GM21825 (cell line): ENCODE measurements around the gene IL26.

Source experiments
- ATAC-seq: cut with Tn5 transposase; IDR thresholded peaks from one replicate; pipeline ENCODE4 v1.9.1; 2021; ENCODE audit warnings: mild to moderate bottlenecking, moderate library complexity; ENCODE audit not compliant: unreplicated experiment

The IL26 gene, protein sequence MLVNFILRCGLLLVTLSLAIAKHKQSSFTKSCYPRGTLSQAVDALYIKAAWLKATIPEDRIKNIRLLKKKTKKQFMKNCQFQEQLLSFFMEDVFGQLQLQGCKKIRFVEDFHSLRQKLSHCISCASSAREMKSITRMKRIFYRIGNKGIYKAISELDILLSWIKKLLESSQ

GRCh38 chr12:68225576-68226476 is at the start of gene IL26:
TSS of gene IL26 (minus strand) at chr12:68225810. CDS start at chr12:68225756, 54 bp downstream.
- ATAC-seq = no peak

- ATAC-seq = no peak
Measured at GRCh38 chr12:68272732-68273131, 47.1 kb upstream of the IL26 start.

DNA sequence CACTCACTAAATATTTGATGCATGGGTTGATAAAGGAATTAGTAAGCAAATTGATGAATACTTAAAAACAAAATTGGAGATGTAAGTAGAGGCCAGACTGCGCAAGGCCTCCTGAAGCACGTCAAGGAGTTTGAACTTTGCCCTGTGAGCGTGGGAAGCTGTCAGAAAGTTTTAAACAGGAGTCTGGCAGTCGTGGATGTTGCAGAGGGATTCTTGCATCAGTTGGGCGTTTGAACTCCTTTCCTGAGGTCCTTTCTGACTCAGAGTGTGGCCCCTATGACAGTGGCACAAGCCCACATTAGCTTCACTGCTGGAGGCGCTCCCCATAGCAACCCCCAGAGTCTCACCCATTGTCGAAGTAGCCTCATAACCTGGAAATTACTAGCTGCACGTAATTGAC is 45.7 kb upstream of the IL26 start:
- ATAC-seq = no peak

DNA sequence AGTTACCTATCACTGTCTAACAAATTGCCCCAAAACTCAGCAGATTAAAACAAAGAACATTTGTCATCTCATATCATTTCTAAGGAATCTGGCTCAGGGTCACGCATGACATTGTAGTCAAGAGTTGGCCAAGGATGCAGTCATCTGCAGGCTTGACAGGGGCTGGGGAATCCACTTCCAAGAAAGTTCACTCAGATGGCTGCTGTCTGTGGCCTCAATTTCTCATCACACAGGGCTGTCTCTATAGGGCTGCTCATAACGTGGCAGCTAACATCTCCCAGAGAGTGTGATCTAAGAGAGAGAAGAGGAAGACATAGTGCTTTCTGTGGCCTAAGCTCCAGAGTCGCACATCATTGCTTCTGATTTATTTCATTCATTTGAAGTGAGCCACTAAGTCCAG is 44.7 kb upstream of the IL26 start:
- ATAC-seq = no peak

- ATAC-seq = no peak
Measured at GRCh38 chr12:68269779-68270178, 44.2 kb upstream of the IL26 start.

DNA sequence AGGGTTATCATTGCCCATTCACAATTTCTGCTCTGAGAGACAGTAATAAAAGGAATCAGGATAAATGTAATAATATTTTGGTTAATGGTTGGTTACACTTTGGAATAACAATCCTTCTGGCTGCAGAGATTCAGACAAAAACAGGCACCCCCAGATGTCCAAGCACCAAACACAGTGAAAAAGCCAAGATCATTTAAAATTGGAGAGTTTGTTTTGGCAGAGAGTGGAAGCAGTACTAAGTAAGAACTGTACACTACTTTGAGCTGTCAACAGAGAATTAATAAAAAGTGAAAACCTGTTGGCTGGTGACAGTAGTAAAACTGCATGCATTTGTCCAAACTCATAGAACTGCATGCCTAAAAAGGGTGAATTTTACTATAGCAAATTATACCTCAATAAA is 43.4 kb upstream of the IL26 start:
- ATAC-seq = no peak

DNA sequence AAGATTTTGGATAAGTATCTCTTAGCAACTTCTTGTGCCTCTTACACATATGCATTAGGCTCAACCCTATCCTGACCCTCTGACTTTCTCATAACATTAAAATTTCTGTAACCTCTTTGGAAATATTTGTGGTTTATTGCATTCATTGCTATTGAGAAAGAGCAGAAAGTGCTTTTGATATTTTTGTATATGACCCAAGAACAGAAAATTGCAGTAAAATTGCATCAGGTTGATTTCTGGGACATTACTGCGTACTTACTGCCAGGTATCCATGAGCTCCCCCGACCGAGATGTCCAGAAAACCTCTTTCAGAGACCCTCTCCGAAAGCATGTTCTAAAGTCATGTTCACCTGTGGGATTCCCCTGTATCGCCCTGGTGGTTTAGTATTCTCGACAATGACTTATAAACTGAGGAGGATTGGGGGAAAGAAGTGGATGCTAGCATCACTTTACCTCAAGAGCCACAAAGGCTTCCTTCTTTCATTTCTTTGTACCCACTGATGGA is 42.3 kb upstream of the IL26 start:
- no peak for ATAC-seq

- no peak for ATAC-seq
Measured at GRCh38 chr12:68264857-68265256, 39.2 kb upstream of the IL26 start.

- ATAC-seq = no peak
Measured at GRCh38 chr12:68264158-68264855, 38.7 kb upstream of the IL26 start.

GRCh38 chr12:68263366-68263765 is 37.8 kb upstream of the IL26 start:
- no peak for ATAC-seq

GRCh38 chr12:68261896-68262295 is 36.3 kb upstream of the IL26 start:
- ATAC-seq = no peak

DNA sequence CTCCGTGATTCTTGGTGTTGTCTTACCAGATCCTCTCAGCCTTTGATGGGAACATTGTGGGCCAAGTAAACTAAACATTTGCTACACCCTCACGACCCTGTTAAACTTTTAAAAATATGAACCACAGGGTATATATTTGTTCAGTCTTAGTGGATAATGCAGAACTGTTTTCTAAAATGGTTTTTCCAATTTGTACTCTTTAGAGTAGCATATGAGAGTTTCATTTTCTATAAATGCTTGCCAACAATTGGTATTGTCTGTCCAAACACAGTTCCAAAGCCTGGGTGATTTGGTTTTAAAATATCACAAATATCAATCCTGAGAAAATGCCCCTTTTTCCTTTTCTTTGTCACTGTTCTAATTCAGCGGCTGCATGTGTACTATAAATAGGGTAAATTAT is 34.5 kb upstream of the IL26 start:
- no peak for ATAC-seq

DNA sequence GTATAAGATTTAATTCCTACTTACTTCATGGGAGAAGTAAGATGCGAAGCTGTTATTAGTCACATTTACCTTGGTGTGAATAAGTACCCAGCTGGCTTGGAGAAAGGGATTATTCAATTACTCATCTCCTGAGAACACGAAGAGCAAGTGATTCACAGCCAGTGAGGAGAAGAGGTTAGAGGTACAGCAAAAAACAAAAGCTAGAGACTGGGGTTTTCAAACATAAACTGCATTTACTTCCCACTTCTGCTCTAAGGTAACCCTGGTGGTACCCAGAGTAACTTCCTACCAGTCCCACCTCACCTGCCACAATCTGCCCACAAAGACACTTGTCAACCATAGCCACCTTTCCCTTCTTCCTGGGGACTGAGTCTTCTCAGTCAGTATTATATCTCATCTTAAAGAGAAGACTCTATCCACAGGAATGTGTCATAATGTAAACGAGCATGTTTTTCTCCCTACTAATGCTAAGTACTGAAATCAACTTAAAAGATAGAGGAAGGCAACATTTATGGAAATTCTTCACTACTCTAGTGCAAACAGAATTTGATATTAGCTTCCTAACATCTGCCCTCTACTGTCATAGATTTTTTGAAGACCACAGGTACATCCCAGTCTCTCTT is 33.8 kb upstream of the IL26 start:
- no peak for ATAC-seq

DNA sequence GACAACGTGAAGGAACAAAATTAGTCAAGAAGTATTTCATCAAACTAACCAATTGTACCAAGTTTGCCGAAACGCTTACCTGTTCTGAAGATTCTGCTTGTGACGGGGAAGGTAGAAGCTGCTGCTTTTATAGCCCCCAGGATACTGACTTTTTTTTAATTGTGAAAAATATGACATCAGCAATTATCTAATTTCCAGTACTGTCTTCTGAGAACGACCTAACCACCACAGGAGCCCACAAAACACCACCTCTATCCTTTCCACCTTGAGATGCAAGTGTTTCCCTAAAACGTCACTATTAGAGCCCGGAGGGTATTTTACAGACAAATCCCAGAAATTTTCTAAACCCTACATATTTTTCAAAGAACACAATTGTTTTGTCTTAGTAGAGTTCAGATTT is 27.9 kb upstream of the IL26 start, which contains the start of gene IL22:
IL22 (minus strand) TSS at position 101 of the 400 bp plus-strand sequence. CDS start 156 bp downstream, outside the sequence.
- no peak for ATAC-seq

DNA sequence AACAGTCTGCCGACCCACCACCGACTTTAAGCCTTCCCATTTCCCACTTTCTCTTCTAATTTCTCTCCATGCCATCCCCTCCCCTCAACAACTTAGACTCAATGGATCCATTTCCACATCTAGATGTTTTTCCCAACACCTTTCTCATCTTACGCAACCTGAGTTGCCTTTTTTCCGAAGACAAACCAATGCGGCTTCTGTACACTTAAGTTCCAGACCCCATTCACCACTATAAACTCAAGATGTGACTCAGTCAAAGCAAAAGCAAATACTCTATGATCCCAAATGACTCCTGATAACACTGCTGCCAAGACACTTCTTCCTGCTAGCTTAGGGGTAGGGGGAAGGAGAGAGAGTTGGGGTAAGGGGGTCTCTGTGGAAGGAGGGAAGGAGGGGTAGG is 26.5 kb upstream of the IL26 start:
- no peak for ATAC-seq

GRCh38 chr12:68250454-68250853 is 24.8 kb upstream of the IL26 start:
- ATAC-seq = no peak

DNA sequence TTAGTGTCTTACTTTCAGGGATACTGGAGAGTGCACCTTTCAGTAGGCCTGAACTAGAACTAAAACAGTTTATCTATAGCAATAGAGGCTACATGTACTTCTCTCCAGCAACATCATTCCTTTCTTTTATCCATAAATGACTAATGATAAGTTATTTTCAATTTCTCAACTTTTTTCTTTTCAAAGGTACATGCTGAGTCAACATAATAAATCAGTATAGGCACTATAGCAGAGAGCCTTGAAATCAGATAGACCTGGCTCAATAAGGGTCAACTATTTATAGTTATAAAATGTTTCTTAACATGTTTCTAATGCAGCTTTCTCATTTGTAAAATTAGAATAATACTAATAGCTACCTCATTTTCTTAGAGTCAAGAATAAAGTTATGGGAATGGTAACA is 22.2 kb upstream of the IL26 start:
- ATAC-seq = no peak

GRCh38 chr12:68246350-68246749 is 20.7 kb upstream of the IL26 start:
- ATAC-seq = no peak

DNA sequence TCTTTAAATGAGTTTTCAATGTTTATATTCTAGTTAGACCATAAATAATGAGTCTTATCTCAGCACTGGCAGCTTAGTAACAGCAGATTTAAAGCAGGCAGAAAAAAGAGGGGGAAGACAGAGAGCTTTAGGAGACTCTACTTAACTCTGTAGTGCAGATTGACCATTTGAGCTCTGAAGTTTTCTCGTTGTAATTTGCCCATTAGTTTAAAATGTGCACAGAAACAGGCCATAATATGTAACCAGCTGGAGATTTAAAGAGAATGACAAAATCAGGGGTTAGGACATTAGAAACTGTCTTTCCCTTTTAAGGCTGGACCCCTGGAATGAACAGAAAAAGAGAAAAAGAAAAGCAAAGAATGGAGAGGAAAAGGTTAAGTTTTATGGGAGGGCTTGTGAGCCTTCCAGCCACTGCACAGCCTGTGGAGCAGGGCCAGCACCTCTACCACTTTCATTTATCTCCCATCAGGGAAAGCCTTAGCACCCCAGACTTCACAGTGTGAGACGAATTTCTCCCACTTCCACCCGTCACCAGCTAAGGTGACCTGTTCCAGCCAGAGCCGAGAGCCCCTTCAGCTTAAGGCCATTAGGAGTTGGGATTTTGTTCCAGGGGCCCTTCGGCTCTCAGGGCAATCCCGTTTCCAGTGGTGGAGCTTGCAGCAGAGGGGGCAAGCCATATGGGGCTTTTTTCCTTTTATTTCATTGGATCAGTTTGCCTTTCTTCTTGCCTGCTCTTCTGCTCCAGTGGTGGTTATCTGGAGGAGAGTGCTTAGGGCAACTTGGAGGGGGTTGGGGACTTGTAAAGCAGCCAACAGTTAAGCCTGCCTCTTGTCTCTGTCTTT is 19.8 kb upstream of the IL26 start:
- ATAC-seq = no peak

GRCh38 chr12:68242777-68243176 is 17.2 kb upstream of the IL26 start:
- ATAC-seq = no peak
